HG03064 (cell line): ENCODE measurements around the gene GGT5.
"Not testable (repeated sequence)": the region's sequence is repeated elsewhere in the genome, so short reads cannot be mapped to it uniquely, and the experiment has no call there.

ENCODE experiments used
- ATAC-seq: cut with Tn5 transposase; IDR thresholded peaks from one replicate; pipeline ENCODE4 v1.9.1; 2021; ENCODE audit warnings: low read depth; ENCODE audit not compliant: unreplicated experiment

The GGT5 gene

DNA sequence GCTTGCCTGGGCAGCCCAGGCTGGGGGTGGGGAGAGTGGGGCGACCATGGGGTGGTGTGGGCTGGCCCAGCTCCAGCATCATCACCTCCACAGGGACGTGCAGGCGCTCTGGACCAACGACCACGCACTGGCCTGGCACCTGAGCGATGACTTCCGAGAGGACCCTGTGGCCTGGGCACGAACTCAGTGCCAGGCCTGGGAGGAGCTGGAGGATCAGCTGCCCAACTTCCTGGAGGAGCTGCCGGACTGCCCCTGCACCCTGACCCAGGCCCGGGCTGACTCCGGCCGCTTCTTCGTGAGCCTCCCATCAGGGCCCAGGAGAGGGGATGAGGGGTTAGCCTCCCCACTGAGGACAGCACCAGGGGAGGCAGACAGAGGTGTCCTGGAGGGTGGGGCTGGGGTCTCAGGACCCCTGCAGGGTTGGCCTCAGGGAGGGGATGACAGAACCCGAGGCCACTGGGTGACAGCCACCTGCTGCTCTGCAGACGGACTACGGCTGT, 59.8 kb downstream of the GGT5 start:
- ATAC-seq, result no peak

DNA sequence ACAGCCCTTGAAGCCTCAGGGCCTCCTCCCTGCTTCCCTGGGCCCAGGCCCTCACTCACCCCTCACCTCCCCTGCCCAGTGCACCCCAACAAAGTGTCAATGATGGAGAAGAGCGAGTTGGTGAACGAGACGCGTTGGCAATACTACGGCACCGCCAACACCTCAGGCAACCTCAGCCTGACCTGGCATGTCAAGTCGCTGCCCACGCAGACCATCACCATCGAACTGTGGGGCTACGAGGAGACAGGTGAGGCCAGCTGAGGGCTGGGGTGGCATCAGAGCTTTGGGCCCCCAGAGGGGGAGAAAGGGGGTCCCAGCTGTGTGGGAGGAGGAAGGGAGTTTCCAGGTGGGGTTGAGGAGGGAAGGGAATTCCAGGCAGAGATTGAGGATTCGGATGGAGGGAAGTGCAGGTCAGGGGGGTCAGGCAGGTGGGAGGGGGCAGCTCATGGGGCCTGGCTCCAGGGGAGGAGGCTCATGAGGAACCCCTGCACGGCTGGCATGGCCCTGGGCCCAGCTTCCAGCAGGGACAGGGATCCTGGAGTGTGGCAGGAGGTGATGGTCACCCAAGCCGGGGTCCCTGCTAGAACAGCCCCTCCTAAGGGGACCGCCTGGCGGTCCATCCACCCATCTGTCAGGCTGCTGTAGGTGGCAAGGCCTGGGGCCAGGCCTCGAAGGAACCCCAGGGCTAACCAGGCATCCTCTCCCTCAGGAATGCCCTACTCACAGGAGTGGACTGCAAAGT, 60.7 kb downstream of the GGT5 start:
- no peak for ATAC-seq

DNA sequence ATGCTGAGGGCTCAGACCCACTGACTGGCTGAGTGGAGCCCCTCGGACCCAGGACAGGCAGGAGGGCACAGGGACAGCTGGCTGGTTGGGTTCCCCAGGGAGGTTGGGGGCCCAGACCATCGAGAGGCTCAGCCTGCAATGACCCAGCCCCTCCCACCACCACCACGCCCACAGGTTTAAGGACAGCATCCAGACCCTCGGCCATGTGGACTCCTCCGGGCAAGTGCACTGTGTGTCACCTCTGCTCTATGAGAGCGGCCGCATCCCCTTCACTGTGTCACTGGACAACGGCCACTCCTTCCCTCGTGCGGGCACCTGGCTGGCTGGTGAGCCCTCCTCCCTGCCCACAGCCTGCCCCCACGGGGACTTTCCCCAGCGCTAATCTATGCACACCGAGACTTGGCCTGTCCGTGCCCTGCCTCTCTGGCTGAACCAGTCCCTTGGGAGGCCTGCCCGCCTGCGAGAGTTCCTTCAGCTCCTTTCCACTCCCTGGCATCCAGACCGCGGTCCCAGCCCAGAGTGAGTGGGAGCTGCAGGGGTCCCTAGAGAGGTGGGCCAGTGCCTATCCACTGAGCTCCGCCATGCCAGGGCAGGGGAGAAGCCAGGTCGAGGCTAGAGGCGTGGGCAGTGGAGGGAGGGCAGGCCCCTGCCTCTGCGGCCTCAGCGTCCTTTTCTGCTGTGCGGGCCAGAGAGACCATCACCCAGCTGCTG, 61.4 kb downstream of the GGT5 start:
- ATAC-seq, result no peak

DNA sequence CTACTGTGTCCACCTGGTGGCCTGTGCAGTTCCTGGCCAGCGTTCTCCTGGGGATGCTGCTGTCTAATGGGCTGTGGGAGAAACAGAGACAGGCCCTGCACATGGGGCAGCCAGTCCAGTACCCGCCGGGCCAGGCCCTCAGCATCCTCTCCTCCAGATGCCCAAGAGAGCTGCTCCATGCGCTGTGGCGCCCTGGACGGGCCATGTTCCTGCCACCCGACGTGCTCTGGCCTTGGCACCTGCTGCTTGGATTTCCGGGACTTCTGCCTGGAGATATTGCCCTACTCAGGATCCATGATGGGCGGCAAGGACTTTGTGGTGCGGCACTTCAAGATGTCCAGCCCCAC, 62.0 kb downstream of the GGT5 start:
- ATAC-seq, result not testable (repeated sequence)

DNA sequence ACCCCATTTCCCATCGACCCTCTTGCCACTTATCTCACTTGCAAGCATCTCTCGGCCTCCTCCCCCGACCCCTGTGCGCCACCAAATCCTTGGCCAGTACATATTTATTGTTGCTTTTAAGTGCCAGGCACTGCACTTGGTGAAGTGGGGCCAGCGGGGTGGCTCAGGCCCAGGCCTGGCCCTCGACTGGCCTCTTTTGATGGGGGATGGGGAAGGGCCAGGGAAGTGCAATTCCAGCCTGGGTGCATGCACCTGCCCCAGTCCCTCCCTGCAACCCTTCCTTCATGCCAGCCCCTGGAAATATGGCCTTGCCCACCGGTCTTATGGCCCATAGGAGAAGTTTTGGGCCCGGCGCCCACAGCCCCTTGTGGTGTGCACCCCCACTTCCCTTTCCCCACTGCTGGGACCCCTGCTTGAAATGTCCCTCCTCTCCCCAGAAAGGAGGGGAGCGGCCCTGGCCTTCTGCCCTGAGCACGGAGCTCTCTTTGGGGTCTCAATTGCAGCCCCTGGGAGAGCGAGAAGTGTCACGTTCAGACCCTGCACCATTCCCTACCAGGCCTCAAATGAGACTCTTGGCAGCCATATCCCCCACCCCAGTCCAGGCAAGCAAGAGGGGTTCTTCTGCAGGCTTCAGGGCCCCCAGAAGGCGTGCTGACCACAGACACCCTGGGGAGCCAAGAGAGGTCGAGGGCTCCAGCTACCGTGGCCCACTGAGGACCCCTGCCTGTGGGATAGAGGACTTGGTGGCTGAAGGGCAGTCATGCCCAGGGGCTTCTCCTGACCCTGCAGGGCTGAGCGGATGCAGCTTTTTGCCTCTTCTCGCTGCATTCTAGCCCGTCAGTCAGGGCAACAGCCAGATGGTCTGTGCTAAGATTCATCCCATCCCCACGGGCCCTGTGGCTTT, 62.6 kb downstream of the GGT5 start:
- ATAC-seq, result no peak

DNA sequence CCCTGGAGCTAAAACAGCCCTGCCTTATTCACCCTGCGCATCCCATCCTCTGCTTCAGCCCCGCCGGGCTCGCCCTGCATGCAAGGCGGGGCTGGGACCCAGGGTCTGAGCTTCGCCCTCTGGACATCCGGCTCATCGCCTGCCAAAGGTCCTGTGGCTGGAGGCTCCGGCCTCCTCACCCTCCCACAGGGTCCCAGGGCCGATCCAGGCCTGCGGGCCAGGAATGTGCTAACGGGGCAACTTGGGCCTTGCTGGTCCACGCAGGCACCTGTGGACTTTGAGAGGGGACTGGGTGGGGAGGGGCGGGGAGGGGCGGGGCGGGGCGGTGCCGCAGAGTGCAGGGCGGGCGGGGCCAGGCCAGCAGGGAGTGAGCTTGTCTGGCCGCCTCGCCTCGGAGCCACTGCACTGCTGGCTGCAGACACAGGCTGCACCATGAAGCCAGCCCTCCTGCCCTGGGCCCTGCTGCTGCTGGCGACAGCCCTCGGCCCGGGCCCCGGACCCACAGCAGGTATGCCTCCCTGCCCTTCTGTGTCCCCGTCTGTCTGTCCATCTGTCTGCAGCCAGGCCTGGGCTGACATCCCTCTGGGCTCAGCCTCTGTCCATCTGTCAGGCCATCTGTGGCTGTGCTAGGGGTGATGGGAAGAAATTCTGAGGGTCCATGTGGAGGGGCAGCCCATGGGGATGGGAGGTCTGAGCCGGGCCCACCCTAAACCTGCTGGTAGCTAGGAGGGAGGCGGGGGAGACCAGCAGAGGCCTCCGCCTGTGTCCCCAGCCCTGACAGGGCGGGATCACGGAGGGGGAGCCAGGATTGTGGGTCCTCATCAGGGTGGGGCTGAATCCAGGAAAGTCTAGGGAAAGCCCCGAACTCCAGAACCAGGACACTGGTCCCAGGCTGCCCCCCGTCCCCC, 63.5 kb downstream of the GGT5 start, which contains the start of gene SUSD2:
Gene SUSD2 (plus strand): TSS at position 400 of the 908 bp plus-strand sequence. CDS start 33 bp downstream, at position 433.
- ATAC-seq, result no peak

DNA sequence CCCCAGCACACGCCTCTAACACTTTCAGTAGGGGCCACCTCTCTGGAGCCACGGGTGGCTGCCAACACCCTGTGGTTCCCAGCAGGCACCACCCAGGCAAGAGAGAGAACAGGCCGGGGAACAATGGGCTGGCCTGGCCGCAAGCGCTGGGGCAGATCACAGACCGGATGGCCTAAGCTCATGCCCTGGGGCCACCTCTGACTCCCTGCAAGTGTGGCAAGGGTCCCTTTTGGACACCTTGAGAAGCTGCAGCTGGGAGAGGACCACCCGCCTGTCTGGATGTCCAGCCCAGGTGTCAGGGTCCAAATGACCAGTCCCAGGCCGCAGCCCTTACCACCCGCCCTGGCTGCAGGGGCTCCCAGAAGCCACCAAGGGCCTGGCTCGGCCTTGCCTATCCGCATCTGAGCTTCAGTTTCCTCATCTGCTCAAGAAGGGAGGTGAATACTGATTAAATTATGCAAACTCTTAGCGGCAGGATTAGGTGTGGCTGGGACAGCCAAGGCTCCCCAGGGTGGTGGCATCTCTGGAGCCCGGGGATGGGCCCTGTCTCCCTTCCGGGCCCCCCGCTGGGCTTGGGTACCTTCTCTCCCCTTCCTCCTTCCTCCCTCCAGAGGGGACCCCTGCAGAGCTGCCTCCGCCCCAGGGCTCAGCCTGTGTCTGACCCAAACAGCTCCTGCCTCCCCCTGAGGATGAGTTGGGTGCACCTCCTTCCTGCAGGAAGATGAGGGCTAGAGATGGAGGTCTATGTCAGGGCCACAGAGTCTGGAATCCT, 64.4 kb downstream of the GGT5 start:
- ATAC-seq, result no peak

DNA sequence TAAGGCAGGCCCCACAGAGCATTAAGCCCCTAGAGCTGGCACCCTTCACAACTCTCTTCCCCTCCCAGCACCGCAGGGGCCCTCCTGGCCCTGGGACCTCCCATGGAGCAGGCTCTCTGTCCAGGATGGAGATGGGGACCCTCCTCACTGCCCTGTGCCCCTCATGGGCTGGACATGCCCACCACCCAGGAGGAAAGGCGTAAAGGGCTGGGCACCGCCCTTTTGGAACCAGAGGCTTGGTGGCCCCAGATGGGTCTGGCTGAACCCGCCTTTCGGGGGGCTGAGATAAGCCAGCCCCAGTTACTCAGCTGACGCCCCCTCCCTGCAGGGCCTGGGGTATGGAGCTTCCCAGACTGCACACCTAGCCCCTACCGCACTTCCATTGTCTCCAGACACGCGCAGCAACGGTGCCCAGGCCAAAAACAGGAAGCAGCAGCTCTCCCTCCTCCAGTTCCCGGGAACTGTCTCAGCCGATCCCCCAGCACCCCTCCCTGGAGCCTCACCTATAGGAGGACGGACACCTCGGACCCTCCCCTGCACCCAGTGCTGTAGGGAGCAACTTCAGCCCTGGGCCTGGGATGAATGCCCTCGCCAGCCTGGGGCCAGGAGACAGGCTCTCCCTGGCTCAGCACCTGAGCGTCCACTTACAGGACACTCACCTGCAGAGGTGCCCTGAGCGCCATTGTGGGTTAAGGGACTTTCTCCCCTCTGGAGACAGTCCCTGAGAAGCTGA, 65.2 kb downstream of the GGT5 start:
- ATAC-seq, result no peak

DNA sequence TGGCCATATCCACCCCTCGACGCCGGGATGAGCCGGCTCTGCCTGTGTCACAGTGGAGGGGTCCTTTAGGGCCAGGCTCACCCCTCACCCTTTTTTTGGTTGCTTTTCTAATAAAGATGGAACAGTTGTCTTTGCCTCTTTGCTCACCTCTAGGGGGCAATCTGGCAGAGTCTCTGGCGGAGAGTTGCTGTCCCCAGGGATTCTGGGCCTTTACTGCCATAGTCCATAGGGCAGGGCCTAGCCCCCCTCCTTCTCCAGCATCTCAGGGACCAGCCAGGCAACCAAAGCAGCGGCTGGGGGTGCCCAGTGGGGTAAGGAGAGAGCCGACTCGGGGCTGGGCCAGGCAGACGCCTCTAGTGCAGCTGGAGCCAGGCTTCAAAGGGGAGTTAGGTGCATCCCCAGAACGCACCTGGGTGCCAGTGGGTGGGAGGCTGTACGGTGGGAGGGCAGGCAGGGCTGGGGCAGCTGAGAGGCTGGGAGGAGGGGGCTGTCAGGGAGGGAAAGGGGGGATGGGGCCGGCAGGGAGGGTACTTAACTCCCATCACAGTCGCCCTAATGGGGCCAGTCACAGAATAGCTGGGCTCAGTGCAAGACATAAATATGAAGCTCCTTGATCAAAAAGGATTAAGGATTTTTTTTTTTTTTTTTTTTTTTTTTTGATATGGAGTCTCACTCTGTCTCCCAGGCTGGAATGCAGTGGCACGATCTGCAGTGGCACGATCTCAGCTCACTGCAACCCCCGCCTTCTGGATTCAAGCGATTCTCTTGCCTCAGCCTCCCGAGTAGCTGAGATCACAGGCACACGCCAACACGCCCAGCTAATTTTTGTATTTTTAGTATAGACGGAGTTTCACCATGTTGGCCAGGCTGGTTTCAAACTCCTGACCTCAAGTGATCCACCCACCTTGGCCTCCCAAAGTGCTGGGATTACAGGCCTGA, 66.1 kb downstream of the GGT5 start:
- no peak for ATAC-seq

DNA sequence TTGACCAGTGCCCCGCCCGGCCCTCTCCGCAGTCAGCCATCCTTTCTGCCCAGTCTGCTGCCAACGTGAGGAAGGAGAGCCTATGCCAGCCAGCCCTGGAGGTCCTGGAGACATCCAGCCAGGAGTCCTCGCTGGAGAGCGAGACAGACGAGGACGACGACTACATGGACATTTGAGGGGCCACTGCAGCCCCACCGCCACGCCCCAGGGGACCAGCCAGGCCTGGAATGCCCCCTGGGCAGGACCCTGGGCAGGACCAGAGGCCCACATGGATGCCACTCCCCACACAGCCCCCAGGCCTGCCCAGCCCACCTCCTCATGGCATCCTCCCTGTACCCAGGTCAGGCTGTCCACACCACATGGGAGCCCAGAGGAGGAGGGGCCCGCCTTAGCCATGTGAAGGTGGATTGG, 66.9 kb downstream of the GGT5 start:
- no peak for ATAC-seq

DNA sequence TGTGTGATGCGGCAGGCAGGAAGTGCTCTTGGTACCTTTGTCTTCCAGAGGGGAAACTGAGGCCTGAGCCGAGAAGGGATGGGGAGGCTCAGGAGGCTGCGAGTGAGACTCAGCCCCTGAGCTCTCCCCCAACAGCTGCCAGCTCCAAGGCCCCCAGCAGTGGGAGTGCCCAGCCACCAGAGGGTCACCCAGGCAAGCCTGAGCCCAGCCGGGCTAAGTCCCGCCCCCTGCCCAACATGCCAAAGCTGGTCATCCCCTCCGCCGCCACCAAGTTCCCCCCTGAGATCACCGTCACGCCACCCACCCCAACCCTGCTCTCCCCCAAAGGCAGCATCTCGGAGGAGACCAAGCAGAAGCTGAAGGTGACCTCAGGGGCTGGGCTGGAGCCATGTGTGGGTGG, 67.4 kb downstream of the GGT5 start:
- no peak for ATAC-seq

DNA sequence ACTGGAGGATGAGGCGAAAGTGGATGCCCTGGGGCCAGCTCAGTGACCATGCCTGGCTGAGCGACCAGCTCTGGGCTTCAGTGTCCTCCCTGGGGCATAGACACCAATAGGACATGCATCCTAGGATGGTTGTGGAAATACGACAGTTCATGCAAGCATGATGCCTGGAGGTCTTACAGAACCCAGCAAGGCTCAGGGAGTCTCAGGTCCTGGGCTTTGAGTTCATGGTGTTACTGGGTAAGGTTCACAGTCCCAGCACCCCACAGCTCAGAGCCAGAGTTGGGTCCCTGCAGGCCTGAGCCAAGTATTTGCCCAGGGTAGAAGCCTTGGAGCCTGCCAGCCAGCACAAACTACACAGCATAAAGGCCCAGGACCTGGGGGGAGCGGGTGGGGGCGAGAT, 67.8 kb downstream of the GGT5 start:
- ATAC-seq, result no peak

DNA sequence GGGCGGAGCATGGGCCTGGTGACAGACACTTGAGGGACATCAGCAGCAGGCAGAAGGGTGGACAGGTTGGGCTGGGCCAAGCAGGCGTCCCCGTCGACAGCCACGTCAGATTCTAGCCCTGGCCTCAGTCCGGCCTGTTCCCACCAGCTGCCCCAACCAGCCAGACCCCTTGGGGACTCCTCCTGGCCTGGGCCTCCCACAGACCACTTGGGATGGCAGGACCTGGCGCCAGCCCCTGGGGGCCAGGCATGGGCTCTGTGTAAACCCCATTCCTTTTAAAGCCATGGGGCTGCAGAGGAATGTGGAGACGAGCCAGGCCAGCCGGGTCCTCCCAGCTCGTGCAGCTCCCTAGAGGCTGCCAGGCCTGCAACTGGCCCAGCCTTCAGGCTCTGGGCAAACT, 68.3 kb downstream of the GGT5 start:
- no peak for ATAC-seq

DNA sequence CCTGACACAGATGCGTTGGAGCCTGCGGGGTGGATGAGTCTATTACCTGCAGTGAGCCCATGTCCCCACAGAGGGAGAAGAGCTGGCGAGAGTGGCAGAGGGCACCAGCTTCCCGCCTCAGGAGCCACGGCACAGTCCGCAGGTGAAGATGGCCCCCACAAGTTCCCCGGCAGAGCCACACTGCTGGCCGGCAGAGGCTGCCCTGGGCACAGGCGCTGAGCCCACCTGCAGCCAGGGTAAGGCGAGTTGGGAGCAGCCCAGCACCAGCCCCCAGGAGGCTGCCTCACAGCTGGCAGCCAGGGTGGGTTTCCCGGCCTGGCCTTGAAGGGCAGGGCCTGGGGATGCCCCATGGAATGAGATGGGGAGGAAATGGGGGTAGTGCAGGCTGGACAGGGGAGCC, 68.8 kb downstream of the GGT5 start:
- ATAC-seq, result no peak

DNA sequence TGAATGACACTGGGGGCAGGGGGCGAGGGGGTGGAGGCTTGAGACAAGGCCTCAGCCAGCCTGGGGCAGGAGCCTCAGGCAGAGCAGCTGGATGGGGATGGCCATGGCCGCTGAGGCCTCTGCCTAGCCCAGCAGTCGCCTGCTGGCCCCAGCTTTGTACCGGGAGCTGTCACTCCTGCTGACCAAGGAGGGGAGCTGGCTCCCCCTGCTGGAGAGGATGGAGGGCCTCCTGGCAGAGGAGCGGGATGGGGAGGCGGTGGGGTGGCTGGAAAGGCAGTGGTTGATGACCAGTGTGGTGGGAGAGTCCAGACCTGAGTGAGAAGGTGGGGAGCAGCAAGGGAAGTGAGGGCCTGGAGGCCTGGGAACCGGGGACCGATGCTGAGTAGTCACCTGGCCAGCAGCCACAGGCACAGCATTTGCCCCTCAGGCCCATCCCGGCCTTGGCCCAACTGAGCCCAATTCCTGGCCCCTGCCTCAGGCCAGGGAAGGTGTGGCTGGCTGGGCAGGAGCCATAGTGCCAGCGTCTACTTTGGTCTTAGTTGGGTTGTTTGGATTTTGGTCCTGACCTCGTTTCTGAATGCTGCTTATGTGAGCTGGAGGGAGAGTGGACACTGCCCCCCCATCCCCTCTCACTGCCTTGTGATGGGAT, 69.6 kb downstream of the GGT5 start:
- no peak for ATAC-seq

DNA sequence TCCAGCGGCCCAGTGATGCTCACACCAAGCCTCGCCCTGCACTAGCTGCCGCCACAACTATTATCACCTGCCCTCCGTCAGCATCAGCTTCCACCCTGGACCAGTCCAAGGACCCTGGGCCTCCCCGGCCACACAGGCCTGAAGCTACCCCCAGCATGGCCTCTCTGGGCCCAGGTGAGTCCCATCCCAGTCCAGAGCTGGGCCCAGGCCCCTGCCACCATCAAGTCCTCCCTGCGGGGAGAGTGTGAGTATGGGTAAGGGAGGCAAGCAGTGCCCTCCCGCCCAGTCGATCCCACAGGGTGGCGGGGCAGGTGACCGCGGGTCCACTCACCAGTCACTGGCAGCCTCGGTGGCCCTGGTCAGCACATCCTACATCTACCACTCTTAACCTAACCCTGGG, 73.1 kb downstream of the GGT5 start:
- no peak for ATAC-seq

DNA sequence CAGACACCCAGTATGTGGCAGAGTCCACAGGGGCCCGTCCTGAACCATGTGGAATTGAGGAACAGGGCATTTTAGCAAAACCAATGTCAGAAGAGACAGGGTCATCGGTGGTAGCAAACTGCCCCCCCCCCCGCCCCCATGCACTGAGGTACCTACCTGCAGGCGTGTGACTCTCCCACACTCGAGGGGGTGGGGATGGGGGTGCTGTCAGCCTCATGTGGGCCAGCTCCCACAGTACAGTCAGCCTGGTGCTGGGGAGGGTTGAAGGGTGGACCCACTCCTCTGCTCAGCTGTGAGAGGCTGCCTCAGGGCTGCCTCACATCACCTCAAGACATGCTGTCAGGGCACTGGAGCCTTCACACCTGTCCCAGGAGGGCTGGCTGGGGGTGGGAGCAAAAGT, 74.2 kb downstream of the GGT5 start:
- no peak for ATAC-seq
